GM19455 (cell line): ENCODE data around the gene NAA35.
"Not testable (repeated sequence)": the region's sequence is repeated elsewhere in the genome, so short reads cannot be mapped to it uniquely, and the experiment has no call there.

Experiments
- ATAC-seq: cut with Tn5 transposase; IDR thresholded peaks from one replicate; pipeline ENCODE4 v1.9.1; 2021; ENCODE audit not compliant: unreplicated experiment

NAA35 gene

DNA sequence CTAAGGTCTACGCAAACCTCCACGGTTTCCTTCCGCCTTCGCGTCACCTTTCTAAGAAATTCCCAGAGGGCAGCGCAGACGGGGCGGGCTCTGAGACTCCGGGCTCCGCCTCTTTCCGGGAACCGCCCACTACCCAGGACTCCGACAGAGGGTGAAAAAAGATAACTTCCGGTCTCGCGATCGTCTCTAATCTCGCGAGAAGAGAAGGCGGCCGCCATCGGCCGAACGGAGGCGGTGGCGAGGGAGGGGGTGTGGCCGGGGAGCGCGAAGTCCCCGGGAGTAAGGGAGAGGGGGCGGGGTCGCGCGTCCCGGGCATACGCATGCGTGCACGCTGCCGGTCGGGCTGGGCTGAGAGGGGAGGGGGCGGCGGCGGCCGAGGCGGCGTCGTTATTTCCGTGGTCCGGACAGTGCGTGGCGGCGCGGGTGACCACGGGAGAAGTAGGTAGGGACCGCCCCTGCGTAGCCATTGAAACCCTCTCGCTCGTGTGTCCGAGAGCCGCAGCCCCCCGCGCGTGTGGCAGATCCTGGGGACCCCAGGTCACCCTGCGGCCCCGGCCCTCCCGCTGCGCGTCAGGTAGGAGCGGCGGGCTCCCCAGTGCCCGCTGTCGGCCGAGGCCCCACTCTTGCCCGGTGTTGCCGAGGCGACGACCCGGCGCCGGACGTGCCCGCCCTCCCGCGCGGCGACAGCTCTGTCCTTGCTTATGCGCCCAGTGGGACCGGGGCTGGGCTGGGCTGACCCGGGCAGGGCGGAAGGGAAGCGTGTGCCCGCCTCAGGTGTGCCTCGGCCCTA lies at the start of gene NAA35:
TSS of gene NAA35 (plus strand) at position 315 of the 790 bp plus-strand sequence. CDS start 1,014 bp downstream, outside the sequence.
- ATAC-seq, result peak; percentile 91

DNA sequence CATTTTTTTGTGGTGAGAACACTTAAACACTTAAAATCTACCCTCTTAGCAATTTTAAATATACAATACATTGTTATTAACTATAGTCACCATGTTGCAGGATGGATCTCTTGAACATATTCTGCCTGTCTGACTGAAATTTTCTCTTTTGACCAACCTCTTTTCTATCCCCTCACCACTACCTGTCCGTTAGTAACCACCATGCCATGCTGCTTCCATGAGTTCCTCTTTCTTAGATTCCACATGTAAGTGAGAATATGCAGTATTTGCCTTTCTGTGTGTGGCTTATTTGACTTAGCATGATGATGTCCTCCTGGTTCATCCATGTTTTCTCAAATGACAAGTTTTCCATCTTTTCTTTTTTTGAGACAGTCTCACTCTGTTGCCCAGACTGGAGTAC lies 48.5 kb upstream of the NAA35 start:
- no peak for ATAC-seq

DNA sequence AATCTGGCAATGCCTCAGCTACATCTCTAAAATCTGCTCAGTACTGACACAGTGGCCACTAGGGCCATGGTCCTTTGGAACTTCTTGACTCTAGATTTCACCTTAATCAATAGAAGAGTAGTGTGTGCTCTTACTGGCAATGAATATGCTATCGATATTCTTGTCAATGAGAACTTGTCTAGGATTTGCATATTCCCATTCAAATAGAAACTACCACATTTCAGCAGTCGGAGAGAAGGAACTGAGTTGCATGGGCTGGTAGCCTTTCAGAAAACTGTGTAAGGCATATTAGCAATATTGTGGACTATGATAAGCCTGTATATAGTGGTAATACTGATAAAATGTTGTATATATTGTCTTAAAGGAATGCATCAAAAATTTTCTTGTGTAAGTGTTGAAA lies 45.3 kb upstream of the NAA35 start:
- no peak for ATAC-seq

DNA sequence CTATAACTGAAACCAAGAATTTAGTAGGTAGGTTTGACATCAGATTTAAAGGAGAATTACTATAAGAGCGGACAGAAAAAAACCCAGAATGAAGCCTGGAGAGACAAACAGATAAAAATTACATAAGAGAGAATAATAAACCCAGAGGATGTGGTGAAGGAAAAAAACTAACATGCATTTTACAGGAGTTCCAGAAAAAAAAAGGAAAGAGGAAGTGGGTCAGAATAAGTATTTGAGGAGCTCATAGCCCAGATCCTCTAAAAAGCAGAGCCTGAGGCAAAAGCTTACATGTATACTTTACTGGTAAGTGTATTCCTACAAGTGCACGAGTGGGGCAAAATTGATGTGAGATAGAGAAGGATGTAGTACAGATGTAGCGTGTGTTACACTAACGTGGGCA lies 43.1 kb upstream of the NAA35 start:
- no peak for ATAC-seq

DNA sequence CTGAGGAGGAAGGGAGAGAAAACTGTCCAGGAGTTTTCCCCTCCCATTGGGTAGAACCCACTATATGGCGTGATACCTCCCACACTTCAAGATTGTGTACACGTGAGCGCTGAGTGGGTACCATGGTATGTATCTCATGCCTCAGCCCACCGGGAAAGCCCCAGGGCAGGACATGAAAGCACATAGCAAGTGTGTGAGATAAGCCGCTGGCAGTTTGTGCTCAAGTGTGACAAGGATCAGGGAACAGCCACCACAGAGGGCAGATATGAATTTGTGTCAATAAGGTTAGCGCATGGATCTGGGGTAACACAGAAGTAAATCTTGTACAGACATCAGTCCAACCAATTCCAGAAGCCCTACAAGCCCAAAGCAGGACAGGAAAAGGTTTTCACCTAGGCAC lies 42.6 kb upstream of the NAA35 start:
- no peak for ATAC-seq

DNA sequence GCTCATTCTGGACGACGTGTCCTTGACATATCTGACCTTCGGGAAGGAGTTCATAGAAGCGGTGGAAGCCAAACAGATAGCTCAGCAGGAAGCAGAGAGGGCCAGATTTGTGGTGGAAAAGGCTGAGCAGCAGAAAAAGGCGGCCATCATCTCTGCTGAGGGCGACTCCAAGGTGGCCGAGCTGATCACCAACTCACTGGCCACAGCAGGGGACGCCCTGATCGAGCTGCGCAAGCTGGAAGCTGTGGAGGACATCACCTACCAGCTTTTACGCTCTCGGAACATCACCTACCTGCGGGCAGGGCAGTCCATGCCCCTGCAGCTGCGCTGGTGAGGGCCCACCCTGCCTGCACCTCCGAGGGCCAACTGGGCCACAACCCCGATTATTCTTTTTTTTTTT lies 41.6 kb upstream of the NAA35 start:
- no peak for ATAC-seq

DNA sequence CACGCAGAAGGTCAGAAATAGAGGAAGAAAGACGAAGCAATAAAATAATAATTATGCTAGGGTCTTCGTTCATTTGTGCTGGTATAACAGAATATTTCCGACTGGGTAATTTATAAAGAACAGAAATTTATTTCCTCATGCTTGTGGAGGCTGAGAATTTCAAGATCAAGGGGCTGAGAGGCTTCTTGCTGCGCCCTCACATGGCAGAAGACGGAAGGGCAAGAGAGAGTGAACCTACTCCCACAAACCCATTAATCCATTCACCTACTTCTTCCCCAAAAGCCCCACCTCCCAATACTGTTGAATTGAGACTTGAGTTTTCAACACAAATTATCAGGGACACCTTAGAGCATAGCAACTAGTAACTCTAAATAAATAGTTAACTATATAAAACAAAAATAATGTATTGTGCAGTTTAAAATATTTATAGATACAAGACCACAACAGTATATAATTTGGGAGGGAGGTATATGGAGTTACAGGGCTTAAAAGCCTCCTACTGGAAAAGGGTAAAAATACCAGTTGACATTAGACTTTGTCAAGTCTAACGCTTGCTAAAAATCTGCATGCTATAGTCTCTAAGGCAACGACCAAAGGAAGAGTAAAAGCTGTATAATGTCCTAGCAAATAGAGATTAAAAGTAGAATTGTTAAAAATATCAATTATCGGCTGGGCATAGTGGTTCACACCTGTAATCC lies 40.3 kb upstream of the NAA35 start:
- ATAC-seq, result no peak

DNA sequence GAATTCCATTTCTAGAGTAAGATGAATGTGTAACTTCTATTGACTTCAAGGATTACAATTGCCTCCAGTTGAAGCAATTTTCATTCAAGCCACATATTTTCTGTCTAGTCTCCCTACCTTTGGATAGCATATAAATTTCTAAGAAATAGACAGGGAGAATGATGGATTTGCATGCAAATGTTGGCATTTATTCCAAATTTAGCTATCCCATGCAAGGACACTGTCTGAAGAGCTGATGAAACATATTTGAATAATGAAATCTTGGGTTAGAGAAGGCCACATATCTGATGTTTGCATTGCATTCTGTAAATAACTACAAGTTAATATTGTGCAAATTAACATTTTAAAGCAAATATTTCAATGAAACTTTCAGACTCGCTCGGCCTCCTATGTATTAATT lies 36.0 kb upstream of the NAA35 start:
- no peak for ATAC-seq

DNA sequence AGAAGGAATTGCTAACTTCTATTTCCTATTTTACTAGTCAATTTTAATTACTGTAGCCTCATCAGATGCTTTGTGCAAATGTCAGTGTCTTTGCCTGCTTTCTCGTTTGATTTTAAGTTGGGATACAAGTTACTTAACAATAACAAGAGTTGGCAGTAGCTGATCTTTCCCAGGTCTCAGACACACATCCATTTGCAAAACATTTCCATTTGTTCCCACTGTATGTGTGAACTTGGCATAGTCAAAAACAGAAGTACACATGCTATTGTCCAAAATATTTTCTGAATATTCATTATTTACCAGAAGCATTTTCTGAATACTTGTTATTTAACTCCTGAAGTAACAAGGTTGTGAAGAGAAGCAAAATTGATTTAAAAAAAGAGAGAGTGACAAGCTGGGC lies 35.0 kb upstream of the NAA35 start:
- ATAC-seq, result no peak

DNA sequence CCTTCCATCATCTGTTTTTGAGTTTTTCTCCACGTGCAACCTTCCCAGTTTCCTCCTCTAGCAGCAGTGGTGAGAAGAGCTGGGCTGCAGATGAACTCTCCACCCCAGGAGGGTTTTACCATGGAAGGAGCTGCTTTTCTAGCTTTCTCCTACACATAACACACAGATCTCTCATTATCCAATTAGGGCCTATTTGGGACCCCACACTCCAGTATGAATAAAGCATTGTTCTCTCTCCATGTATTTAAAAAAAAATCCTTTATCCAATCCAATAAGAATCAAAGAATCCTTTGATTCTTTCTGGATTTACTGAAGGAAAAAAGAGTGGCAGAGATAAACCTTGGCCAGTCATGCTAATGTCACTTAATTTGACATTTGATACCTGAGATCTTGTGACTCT lies 31.6 kb upstream of the NAA35 start:
- ATAC-seq, result no peak

DNA sequence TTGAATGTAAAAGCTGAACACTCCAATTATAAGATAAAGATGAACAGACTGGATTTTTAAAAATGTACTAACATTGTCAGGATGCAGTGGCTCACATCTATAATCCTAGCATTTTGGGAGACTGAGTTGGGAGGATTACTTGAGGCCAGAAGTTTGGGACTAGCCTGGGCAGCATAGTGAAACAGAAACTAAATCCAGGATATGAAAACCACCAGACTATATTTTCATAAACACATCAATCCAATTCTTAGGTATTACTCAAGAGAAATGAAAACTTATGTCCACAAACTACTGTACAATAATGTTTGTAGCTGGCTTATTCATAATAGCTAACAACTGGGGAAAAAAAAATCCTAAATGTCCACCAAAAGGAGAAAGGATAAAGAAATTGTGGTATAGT lies 26.8 kb upstream of the NAA35 start:
- no peak for ATAC-seq

DNA sequence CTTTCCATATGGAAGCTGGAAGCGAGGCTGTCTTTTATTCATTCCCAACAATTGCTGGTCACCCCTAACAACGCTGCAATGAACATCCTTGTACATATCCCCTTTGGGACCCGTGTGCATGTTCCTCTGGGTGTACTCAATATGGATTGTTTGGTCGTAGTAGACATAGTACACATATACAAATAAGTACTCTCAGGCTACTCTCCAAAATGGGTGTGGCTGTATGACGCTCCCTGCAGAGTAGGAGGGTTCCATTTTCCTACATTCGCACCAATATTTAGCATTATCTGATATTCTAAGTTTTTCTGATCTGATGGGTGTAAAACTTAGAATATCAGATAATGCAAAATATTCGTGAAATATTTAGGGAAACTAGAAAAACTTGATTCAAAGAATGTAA lies 23.2 kb upstream of the NAA35 start:
- ATAC-seq, result no peak

DNA sequence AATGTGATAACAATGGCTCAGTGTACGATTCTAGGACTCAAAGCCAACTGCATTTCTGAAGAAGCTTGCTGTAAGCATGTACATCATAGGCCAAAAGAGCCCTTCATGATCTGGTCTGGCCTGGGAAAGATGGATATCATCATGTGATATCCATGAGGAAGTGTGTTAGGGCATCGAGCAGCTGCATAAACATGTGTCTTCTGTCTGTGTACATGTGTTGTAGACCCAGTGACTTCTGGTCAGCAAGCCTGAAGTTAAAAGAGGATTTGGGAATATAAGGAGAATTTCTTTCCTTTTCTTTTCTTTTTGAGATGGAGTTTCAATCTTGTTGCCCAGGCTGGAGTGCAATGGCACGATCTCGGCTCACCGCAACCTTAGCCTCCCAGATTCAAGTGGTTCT lies 15.5 kb upstream of the NAA35 start:
- no peak for ATAC-seq

DNA sequence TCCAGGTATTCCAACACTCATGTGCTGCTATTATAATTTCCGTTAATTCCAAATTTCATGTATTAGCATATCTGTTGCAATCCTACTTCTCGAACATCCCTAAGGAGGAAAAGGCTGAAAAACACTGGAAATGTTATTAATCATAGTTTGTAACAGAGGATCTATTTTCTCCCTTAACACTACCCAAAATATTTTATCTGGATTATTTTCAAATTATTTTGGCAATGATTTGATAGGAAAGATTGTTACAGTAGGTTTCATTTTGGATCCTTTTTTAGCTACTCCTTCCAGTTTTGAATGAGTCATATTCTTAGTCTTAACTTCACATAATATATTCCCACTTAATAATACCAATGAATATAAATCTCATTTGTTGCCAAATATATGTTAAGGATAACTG lies 13.9 kb upstream of the NAA35 start:
- ATAC-seq, result no peak

DNA sequence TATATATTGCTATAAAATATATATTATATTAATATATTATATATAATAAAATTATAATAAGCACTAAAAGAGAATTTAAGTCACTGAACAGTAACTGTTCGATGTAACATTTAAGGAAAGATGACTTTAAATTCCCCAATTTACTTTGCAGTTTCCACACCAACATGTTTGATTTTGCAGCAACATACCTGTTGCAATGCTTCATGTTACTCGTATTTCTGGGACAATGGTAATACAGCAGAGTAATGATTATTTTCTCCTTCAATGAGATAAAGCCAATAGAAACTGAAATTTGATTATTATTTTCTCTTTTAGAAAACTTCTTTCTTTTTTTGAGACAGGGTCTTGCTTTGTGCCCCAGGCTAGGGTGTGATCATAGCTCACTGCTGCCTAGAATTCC lies 9.5 kb upstream of the NAA35 start:
- no peak for ATAC-seq

DNA sequence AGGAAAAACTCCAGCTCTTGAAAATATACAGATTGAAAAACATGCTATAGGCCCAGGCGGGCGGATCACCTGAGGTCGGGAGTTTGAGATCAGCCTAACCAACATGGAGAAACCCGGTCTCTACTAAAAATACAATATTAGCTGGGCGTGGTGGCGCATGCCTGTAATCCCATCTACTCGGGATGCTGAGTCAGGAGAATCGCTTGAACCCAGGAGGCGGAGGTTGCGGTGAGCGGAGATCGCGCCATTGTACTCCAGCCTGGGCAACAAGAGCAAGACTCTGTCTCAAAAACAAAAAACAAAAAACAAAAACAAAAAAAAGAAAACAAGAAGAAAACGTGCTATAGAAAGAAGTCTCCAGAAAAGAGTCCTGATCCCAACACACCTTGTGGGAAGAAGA lies 5.0 kb upstream of the NAA35 start:
- not testable (repeated sequence) for ATAC-seq

DNA sequence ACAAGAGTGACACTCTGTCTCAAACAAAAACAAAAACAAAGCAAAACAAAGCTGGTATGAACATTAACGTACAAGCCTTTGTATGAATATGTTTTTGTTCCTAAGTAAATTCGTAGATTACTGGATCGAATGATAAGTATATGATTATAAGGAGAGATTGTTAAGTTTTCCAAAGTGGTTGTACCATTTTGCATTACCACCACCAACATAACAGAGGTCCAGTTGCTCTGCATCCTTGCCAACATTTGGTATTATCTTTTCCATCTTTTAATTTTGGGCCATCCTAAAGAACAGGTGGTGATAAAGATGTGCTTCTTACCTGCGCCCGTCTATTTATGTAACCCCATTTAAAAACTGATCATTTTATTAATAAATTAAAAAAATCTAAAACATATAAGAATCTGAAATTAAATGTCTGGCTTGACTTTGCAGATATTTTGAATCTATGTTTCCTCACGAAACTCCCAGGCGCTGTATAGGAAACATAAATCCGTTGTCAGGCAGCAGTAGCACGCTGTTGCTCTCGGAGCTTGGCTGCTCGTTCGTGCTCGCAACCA lies 593 bp upstream of the NAA35 start:
- ATAC-seq, result no peak

DNA sequence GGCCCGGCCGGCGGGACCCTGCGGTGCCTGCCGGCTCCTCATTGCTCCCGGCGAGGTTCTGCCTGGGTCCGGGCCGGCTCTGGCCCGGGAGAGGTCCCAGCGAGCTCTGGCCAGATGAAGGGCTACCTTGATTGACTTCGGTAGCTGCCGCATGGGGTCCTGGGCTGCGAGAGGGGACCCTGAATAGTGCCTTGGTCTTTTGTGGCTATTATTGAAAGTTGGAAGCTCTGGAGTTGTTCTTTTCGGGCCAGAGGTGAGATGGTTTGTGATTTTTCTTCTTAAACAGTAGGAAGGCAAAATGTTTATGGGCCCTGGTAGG lies 635 bp downstream of the NAA35 start:
- no peak for ATAC-seq

DNA sequence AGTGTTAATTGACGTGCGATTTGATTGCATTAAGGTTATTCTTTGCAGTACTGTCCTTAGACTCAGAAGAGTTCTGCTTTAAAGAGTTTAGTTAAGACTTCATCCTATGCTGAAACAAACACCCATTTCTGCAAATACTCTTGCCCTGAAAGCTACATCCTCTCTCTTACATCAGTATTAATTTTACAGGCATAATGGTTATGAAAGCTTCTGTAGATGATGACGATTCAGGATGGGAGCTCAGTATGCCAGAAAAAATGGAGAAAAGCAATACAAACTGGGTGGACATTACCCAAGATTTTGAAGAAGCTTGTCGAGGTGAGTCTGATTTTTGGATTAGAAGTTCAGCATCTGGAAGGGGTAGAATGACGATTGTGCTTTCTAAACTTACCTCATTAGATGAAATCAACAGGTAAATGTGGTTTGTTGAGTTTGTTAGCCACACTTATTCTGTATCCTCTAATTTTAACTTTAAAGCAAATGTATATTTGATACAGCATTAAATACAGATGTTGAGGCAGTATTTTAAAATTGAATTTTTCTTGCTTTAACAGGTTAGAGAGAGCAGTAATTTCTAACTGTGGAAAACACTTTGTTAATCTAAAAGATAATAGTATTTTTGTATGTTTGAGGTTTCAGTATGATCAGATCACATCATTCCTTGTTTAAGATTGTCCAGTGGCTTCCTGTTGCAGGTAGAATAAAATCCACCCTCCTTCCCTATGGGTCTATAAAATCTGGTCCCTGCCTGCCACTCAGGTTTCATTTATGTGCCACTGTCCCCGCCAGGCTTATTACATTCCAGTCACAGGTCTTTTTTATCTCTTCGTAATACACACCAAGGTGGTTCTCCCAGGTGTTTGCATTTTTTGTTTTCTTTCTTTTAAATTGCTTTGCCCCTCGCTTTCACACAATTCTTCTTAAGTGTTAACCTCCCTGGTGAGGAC lies 1.3 kb downstream of the NAA35 start:
- ATAC-seq, result no peak

DNA sequence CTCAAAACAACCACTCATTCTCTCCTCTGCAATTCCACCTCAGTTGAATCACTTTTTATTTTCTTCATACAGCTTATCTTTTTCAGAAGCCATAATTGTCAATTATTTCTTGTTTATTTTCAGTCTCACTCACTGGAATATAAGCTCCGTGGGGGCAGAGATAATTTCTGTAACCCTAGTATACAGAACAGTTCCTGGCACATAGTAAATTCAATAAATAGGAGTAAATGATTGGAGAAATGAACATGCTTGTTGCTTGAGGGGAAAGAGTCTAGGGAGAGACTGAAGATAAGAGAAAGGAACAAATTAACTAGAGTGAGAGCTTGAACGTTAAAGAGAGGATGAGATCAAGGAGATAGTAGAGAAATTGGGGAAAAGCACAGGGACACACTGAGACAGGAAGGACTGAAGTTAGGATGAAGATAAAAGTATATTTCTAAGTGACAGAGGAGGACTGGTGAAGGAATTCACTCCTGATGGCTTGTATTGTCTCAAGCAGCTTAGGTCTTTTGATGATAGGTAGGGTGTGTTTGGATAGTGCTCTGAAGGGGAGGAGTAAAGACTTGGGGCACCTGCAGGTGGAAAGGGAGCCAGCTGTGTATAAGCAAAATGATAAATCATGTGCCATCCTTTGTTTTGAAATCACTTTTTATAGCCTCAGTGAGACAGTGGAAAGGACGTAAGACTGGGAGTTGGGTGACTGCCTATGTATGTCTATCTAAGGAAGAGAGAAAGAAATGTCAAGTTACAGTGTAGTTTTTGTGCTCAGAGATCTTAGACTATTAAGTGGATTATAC lies 2.2 kb downstream of the NAA35 start:
- ATAC-seq, result no peak
